Activated T-helper 9 cell treated with anti-CD3 and anti-CD28 coated beads, Interleukin-2, amount 50 U/mL, for 16 hours (primary cell): Measurements from ENCODE around the gene ARNT2.

Source experiments
- DNase-seq: peaks from one replicate; pipeline ENCODE4 v3.0.0-alpha.2; 2020; ENCODE audit warnings: low read depth

Gene ARNT2

GRCh38 chr15:80576519-80577090 lies 172.4 kb downstream of the ARNT2 start:
- no peak for DNase-seq

- DNase-seq: no peak
Measured at GRCh38 chr15:80577552-80578205, 173.5 kb downstream of the ARNT2 start.

GRCh38 chr15:80578206-80578595 lies 174.0 kb downstream of the ARNT2 start:
- no peak for DNase-seq

- no peak for DNase-seq
Measured at GRCh38 chr15:80578871-80579270, 174.7 kb downstream of the ARNT2 start.

GRCh38 chr15:80579611-80580010 lies 175.4 kb downstream of the ARNT2 start:
- DNase-seq: no peak

- DNase-seq: no peak
Measured at GRCh38 chr15:80580106-80580505, 175.9 kb downstream of the ARNT2 start.

GRCh38 chr15:80580536-80581260 lies 176.5 kb downstream of the ARNT2 start:
- no peak for DNase-seq

DNA sequence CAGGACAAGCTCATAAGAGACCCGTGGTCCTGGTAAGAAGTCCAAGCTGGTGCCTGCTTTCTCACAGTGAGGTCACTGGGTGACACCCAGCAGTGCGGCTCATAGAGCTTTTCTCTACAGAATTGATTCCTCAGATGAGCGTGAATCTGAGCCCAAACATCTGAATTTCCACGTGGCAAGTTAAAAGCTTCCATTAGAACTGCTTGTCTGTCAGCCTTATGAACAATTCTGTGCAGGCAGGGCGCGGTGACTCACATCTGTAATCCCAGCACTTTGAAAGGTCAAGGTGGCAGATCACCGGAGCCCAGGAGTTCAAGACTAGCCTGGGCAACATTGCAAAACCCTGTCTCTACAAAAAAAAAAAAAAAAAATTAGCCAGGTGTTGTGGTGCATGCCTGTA lies 177.8 kb downstream of the ARNT2 start:
- no peak for DNase-seq

- no peak for DNase-seq
Measured at GRCh38 chr15:80582816-80583423, 178.7 kb downstream of the ARNT2 start.

- no peak for DNase-seq
Measured at GRCh38 chr15:80584561-80584964, 180.4 kb downstream of the ARNT2 start.

- DNase-seq: no peak
Measured at GRCh38 chr15:80584973-80585525, 180.9 kb downstream of the ARNT2 start.

- DNase-seq: no peak
Measured at GRCh38 chr15:80585544-80586018, 181.4 kb downstream of the ARNT2 start.

DNA sequence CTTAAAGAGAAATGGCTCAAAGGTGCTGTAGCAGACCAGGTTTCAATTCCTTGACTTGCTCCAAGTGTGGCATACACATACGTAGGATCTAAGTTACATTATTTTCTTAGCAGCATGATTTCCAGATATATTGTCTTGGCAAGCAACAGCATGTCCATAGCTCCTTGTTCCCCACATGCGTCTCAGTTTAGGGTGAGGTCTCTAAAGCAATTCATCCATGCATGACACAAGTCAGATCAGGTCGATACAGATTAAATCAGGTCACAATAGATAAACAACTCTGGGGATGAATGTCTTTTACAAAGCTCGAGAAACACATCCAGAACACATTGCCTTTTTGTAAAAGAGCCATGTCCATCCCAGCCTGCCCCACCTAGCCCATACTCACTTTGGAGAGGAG lies 182.0 kb downstream of the ARNT2 start:
- DNase-seq: no peak

GRCh38 chr15:80587007-80587406 lies 182.8 kb downstream of the ARNT2 start:
- DNase-seq: no peak

DNA sequence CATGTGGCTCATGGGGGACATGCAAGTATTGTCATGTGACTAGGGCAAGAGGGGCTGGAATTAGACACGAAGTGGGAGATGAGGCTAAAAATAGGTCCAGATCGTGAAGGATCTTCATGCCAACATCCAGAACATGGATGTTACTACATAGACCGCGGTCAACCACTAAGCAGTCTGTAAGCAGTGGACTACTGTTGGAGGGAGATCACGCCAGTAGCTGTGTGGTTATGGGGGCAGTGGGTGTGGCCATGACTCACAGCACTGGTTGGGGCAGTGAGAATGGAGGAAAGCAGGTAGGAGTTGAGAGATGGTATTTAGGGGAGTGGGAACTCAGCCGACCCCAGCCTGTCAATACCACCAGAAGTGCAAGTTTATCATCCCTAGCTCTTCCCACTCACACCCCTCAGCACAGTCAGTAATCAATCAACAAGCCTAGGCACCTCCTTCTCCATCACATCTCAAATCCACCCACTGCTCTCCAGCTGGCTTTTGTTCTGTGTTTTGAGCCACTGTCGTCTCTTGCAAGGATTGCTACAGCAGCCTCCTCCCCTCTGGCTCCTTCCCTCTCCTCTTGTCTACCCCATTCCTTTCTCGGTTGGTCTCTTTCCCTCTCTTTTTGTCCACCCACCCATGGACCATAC lies 183.8 kb downstream of the ARNT2 start:
- no peak for DNase-seq

- DNase-seq: no peak
Measured at GRCh38 chr15:80588801-80589200, 184.6 kb downstream of the ARNT2 start.

DNA sequence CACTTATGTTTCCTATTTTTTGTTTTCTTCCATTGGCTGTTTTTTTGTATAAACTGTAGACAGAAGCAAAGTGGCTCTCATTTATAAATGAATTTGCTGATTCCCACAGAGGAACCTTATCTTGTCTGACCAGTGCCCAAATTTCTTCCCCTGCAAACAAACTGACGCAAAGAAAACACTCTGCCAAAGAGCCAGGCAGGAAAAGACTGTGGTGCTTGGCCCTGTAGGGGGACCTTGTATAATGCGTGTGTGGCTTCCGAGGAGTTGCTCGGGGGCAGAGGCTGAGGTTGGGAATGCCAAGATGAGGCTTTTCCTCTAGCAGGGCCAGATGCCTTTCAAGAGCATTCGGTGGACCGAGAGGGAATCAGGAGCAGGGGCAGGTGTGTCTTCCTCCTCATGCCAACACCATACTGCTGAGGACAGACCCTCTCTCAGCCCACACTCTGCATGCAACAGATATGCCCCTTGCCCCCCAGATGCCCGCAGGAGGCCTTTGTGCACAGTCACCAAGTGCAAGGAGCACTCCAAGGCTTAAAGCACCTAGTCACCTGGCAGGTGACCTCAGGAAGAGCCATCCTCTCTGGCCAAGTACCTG lies 186.7 kb downstream of the ARNT2 start:
- DNase-seq: no peak

- no peak for DNase-seq
Measured at GRCh38 chr15:80591471-80591870, 187.3 kb downstream of the ARNT2 start.

GRCh38 chr15:80591938-80592825 lies 188.0 kb downstream of the ARNT2 start:
- no peak for DNase-seq

DNA sequence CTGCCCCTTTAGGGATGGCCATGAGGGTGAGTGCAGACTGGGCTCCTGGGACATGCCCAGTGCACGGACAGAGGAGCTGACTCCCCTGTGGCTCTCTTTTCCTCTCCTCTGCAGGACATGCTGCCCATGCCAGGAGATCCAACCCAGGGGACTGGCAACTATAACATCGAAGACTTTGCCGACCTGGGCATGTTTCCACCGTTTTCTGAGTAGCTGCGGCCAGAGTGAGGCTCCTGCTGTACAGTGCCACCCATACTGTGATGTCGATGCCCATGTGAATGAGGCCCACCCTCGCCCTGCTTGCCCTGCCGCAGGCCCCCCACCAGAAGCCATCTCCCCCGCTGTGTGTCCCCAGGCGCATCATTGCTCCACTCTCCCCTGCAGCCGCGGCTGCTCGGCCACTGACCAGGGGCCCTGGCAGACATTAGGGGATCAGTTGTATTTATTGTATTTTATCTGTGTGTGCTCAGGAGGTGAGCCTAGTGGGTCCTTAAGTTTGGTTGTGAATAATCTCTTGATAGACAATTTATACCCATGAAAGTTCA lies 189.4 kb downstream of the ARNT2 start:
- no peak for DNase-seq
